ENCODE measurements around the gene PRRC2A.
A peak's percentile ranks its signal among the peaks of the same experiment; 100 is the strongest.

PRRC2A gene

DNA sequence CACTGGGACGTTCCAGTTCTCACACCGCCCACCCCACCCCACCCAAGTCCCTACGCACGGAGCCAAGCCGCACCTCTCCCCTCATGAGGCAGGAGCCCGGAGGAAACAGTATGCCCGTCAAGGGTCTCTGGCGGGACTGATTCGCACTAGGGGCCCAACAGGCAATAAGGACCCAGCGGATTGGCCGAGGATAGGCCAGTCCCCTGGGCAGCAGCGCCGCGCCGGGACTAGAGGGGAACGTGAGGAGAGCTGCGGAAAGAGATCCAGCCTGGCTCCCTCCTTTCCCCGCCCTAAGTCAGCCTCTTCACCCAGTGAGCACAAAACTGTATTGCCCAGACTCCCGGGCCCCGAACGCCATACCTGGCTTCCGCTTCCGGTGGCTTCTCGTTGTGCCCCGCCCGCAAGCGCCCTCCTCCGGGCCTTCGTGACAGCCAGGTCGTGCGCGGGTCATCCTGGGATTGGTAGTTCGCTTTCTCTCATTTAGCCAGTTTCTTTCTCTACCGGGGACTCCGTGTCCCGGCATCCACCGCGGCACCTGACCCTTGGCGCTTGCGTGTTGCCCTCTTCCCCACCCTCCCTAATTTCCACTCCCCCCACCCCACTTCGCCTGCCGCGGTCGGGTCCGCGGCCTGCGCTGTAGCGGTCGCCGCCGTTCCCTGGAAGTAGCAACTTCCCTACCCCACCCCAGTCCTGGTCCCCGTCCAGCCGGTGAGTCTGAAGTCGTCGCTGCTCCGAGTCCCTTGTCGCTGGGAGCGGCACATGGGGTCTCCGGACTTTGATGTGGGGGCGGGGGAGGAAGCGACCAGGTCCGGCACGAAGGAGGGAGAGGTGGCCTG is 45.2 kb downstream of the PRRC2A start, which contains the start of gene CSNK2B (continued):
- TF ChIP-seq ZNF518A (tag by site-specific recombination; conservative IDR thresholded peaks at IDR 0.05; ENCODE audit: low read depth) (peak; percentile 74; the same call in 1 of the 2 replicates), WT1 (tag by site-specific recombination; IDR thresholded peaks at IDR 0.05) (peak; percentile 71), GLI4 (tag by site-specific recombination; IDR thresholded peaks at IDR 0.05) (no peak), ZSCAN18 (tag by site-specific recombination; IDR thresholded peaks at IDR 0.05) (no peak), ZNF76 (tag by site-specific recombination; IDR thresholded peaks at IDR 0.05; ENCODE audit: borderline replicate concordance, low read depth) (peak; percentile 96), ZNF768 (tag by site-specific recombination; IDR thresholded peaks at IDR 0.05) (no peak), KLF16 (tag by site-specific recombination; IDR thresholded peaks at IDR 0.05) (peak; percentile 58), ZXDB (tag by site-specific recombination; IDR thresholded peaks at IDR 0.05) (peak; percentile 51), KLF17 (tag by site-specific recombination; IDR thresholded peaks at IDR 0.05) (peak; percentile 64), ZFP3 (tag by site-specific recombination; IDR thresholded peaks at IDR 0.05; ENCODE audit: low read depth) (no peak), KLF9 (tag by site-specific recombination; IDR thresholded peaks at IDR 0.05; ENCODE audit: low read depth) (peak; percentile 68), ZNF600 (tag by site-specific recombination; IDR thresholded peaks at IDR 0.05) (peak; percentile 9; the same call in 1 of the 2 replicates), ZNF560 (tag by site-specific recombination; IDR thresholded peaks at IDR 0.05; ENCODE audit: borderline replicate concordance) (no peak), TCF7L2 (IDR thresholded peaks at IDR 0.05; ENCODE audit: borderline replicate concordance, low read depth, low read length) (peak; percentile 44; the same call in 1 of the 2 replicates), ZNF549 (tag by site-specific recombination; IDR thresholded peaks at IDR 0.05) (no peak), ZNF596 (tag by site-specific recombination; IDR thresholded peaks at IDR 0.05) (no peak), ZNF138 (tag by site-specific recombination; IDR thresholded peaks at IDR 0.05; ENCODE audit: borderline replicate concordance) (no peak), MYNN (tag by site-specific recombination; IDR thresholded peaks at IDR 0.05; ENCODE audit: borderline replicate concordance) (0 out of 2 replicates have a peak, but pooled peaks have one; percentile 2), ZBTB7A (tag by site-specific recombination; IDR thresholded peaks at IDR 0.05; ENCODE audit: low read depth) (no peak; the same call in 1 of the 2 replicates), ZNF114 (tag by site-specific recombination; IDR thresholded peaks at IDR 0.05) (no peak), SP3 (tag by site-specific recombination; IDR thresholded peaks at IDR 0.05) (peak; percentile 99), GLIS1 (tag by site-specific recombination; IDR thresholded peaks at IDR 0.05) (peak; percentile 28; the same call in 1 of the 2 replicates), ZNF211 (tag by site-specific recombination; IDR thresholded peaks at IDR 0.05; ENCODE audit: low read depth) (no peak), ZNF175 (tag by site-specific recombination; IDR thresholded peaks at IDR 0.05) (no peak)
- TF ChIP-seq, protein P1, sequence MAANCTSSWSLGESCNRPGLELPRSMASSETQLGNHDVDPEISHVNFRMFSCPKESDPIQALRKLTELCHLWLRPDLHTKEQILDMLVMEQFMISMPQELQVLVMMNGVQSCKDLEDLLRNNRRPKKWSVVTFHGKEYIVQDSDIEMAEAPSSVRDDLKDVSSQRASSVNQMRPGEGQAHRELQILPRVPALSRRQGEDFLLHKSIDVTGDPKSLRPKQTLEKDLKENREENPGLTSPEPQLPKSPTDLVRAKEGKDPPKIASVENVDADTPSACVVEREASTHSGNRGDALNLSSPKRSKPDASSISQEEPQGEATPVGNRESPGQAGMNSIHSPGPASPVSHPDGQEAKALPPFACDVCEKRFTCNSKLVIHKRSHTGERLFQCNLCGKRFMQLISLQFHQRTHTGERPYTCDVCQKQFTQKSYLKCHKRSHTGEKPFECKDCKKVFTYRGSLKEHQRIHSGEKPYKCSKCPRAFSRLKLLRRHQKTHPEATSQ (tag by site-specific recombination; IDR thresholded peaks at IDR 0.05): 0 out of 2 replicates have a peak, but pooled peaks have one; percentile 57
- TF ChIP-seq, protein P2, sequence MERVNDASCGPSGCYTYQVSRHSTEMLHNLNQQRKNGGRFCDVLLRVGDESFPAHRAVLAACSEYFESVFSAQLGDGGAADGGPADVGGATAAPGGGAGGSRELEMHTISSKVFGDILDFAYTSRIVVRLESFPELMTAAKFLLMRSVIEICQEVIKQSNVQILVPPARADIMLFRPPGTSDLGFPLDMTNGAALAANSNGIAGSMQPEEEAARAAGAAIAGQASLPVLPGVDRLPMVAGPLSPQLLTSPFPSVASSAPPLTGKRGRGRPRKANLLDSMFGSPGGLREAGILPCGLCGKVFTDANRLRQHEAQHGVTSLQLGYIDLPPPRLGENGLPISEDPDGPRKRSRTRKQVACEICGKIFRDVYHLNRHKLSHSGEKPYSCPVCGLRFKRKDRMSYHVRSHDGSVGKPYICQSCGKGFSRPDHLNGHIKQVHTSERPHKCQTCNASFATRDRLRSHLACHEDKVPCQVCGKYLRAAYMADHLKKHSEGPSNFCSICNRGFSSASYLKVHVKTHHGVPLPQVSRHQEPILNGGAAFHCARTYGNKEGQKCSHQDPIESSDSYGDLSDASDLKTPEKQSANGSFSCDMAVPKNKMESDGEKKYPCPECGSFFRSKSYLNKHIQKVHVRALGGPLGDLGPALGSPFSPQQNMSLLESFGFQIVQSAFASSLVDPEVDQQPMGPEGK (tag by site-specific recombination; IDR thresholded peaks at IDR 0.05): peak; percentile 99
